Prostate gland (tissue), 2 donors: ENCODE results near the gene GADD45A. TPM values are rescaled to one million over a fixed set of nuclear protein-coding genes. Genes with fewer than 3 reads are reported as not detected.
A peak's percentile ranks its signal among the peaks of the same experiment; 100 is the strongest.

Experiments used
- DNase-seq: peaks from one replicate; pipeline ENCODE4 v3.0.0-alpha.2; 2019; ENCODE audit warnings: low spot score
- H3K27ac ChIP-seq, 2 donors: fragments of 200-600 bp; sonication (generic); 2 replicates each; pipeline ENCODE4 v1.5.1; 2017 to 2019
- H3K27me3 ChIP-seq: fragments of 200-600 bp; sonication (generic); replicated peaks from 2 replicates; pipeline ENCODE4 v1.5.1; 2019; ENCODE audit not compliant: insufficient read depth
- H3K36me3 ChIP-seq, 2 donors: fragments of 200-600 bp; sonication (generic); 1 replicate in 1 of 2; 2 replicates in 1 of 2; pipeline versions ENCODE4 v1.5.1 to v1.8.1; 2017 to 2019
- H3K4me1 ChIP-seq: fragments of 200-600 bp; sonication (generic); replicated peaks from 2 replicates; pipeline ENCODE4 v1.5.1; 2019
- H3K4me3 ChIP-seq, 2 donors: fragments of 200-600 bp; sonication (generic); 2 replicates each; pipeline ENCODE4 v1.5.1; 2017 to 2019
- H3K9me3 ChIP-seq: fragments of 200-600 bp; sonication (generic); 2 replicates; pipeline ENCODE4 v1.5.1; 2017
- POLR2A ChIP-seq: fragments of 450-650 bp; IDR thresholded peaks from one replicate; pipeline ENCODE4 v1.6.1; 2016; ENCODE audit warnings: antibody characterized with exemption, mild to moderate bottlenecking
- POLR2AphosphoS5 ChIP-seq: sonication (generic); formaldehyde crosslinking; IDR thresholded peaks from one replicate; pipeline ENCODE4 v1.6.1; 2017; ENCODE audit warnings: antibody characterized with exemption
- WGBS: methylation state at CpG from one replicate; pipeline ENCODE4 v1.1.5; 2018; 5-methylcytosine and 5-hydroxymethylcytosine counted together
- intact Hi-C: fragments of 100-400 bp; cut with DNase I; formaldehyde crosslinking; loops from one replicate; pipeline ENCODE4 v1.14.2; 2022
- total RNA-seq, 2 donors: library from RNA; depleted of rRNA; stranded (reverse); fragments of >200 nt; gene quantifications; one replicate each; pipeline ENCODE4 v1.1.0, GENCODE V29; 2016
- TF ChIP-seq, protein P1 (sequence below), 4 experiments: fragments of 200-600 bp in 2 of 4; fragments of 450-650 bp in 2 of 4; sonication (generic) in 2 of 4; IDR thresholded peaks; 1 replicate in 3 of 4; 2 replicates in 1 of 4; pipeline ENCODE4 v1.5.1; 2016 to 2019; ENCODE audit warnings: antibody characterized with exemption in 4 of 4, mild to moderate bottlenecking in 2 of 4, moderate library complexity in 2 of 4

GADD45A gene
- total RNA-seq, 2 donors from 2014 or later = 28.9 to 43.9 TPM

DNA sequence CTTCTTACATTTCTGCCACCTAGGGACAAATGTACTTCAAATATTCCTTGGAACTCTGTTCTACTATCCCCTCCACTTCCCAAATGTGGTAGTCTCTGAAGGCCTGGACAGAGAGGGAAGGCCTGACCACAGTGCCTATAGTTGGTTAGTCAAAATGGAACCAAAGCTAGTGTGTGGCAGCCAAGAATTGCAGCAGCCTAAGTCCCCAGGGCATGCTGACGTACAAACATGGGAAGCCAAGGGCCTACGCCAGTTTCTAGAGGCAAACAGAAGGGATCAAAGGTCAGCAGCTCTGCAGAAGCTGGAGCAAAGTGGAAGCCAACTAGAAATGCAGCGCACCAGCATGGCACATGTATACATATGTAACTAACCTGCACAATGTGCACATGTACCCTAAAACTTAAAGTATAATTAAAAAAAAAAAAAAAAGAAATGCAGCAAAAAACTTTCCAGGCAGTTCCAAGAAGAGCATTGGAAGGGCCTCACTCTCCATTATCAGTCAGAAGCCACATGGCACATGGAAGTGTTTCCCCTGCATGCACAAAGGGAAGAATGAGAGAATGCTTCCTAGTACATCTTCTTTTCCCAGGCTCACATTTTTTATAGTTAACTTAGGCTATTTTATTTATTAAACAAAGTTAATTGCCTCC is 39.4 kb upstream of the GADD45A start:
- TF ChIP-seq POLR2A (no peak), POLR2AphosphoS5 (no peak)
- TF ChIP-seq, protein P1, sequence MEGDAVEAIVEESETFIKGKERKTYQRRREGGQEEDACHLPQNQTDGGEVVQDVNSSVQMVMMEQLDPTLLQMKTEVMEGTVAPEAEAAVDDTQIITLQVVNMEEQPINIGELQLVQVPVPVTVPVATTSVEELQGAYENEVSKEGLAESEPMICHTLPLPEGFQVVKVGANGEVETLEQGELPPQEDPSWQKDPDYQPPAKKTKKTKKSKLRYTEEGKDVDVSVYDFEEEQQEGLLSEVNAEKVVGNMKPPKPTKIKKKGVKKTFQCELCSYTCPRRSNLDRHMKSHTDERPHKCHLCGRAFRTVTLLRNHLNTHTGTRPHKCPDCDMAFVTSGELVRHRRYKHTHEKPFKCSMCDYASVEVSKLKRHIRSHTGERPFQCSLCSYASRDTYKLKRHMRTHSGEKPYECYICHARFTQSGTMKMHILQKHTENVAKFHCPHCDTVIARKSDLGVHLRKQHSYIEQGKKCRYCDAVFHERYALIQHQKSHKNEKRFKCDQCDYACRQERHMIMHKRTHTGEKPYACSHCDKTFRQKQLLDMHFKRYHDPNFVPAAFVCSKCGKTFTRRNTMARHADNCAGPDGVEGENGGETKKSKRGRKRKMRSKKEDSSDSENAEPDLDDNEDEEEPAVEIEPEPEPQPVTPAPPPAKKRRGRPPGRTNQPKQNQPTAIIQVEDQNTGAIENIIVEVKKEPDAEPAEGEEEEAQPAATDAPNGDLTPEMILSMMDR (IDR thresholded peaks at IDR 0.05) = no peak
- Histone ChIP-seq H3K4me3 (no peak overlapping the region), H3K36me3 (no peaks in the 10 kb centered on the region), H3K4me1 (peaks cover 3% of the 10 kb centered on the region), H3K27me3 (no peaks in the 10 kb centered on the region), H3K27ac (no peak overlapping the region), H3K9me3 (no peaks in the 10 kb centered on the region)
- intact Hi-C loops = loop anchor here (5.0 kb wide), 1 partner anchor 37 kb away; no protein-coding TSS in a partner anchor
- no peak for DNase-seq
- WGBS = 67% methylated on average over 3 of the region's 3 CpGs

DNA sequence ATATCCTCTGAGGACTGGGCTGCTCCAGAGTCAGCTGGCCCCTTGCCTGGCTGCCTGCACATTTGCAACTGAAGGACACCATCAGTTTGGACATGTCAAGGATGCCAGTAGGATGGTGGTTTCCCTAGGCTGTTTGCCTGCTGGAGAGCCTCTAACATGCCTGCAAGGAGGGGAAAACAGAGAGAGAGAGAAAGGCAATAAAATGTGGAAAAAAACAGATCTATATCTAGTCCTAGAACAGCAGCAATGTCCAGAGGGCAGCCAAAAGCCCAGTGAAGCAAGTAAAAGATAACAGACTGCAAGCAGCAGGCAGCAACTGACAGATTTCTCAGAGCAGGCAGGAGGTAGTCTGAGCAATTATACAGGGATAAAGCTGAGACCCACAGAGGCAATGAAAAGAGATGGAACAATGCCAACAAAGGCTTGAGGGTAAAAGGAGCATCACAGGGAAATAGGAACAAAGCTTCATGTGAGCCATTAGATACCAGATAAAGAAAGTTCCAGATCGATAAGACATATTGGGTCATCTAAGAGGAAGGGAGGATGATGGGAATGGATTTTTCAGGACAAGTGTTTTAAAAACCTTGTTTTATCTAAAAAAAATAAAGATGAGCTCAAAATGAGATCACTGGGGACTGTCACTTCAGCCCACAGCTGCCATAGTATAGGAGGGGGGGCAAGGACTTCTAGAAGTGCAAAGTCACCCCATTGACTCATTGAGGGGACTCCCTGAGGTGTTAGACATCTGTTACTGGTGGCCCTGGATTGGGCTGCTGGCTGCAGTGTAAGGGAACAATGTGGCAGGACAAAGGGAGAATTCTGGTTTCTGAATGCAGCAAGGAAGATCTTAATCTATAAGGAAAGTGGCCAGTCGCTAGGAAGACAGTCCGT is 38.6 kb upstream of the GADD45A start:
- no peak overlapping the region for H3K4me3 ChIP-seq
- no peaks in the 10 kb centered on the region for H3K27me3 ChIP-seq
- H3K9me3 ChIP-seq = no peaks in the 10 kb centered on the region
- peaks cover 3% of the 10 kb centered on the region for H3K4me1 ChIP-seq
- peak; percentile 36 for DNase-seq
- intact Hi-C loops = loop anchor here (5.0 kb wide), 1 partner anchor 36 kb away; no protein-coding TSS in a partner anchor
- WGBS = 18% methylated on average over 3 of the region's 3 CpGs
- H3K27ac ChIP-seq = no peak overlapping the region
- H3K36me3 ChIP-seq = no peaks in the 10 kb centered on the region
- TF ChIP-seq POLR2AphosphoS5 = peak; percentile 50
- TF ChIP-seq, protein P1 (IDR thresholded peaks at IDR 0.05) = no peak
- TF ChIP-seq POLR2A = no peak

DNA sequence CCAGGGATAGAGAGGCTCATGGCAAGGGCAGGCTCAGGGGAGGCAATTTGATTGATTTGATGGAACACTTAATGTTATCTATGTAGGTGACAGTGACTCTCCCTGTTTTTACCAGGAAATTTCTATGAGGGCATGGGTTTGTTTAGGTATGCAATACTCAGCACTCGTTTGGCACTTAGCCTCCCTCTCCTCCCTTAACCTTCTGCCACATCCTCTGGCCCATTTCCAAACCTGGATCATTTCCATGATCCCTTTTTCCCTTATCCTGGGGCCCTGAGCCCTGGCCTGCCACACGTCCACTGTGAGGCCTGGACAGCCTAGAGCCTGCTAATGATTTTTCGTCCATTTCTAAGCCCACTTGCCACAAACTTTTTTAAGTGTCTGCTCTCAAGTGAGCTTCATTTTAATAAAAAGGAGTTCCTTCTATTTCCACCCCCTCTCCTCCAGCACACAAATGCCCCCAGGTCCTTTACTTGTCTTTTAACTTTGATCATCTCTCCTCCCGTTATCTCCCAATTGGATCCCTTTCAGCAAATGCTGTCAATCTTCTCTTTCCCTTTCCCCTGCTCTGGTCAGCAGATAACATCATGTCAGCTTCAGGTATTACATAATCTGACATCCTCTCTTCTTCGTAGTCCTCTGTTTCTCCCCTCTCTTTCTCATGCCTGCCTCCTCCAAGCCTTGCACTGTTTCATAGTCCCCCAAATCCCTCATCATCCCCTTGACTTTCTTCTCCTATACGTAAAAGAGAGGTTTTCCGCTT is 37.8 kb upstream of the GADD45A start:
- intact Hi-C loops = loop anchor here (5.0 kb wide), 1 partner anchor 35 kb away; no protein-coding TSS in a partner anchor
- H3K4me1 ChIP-seq = peaks cover 3% of the 10 kb centered on the region
- peak; percentile 13 for DNase-seq
- WGBS = 59% methylated on average over 7 of the region's 7 CpGs
- H3K9me3 ChIP-seq = no peaks in the 10 kb centered on the region
- H3K27ac ChIP-seq = no peak overlapping the region
- no peak overlapping the region for H3K4me3 ChIP-seq
- H3K27me3 ChIP-seq = no peaks in the 10 kb centered on the region
- H3K36me3 ChIP-seq = no peaks in the 10 kb centered on the region
- TF ChIP-seq, protein P1 (IDR thresholded peaks at IDR 0.05) = no peak
- TF ChIP-seq POLR2A = no peak

GRCh38 chr1:67647814-67648358 is 37.1 kb upstream of the GADD45A start:
- WGBS = 82% methylated on average over 3 of the region's 3 CpGs
- Histone ChIP-seq H3K4me1 (peaks cover 3% of the 10 kb centered on the region), H3K4me3 (no peak overlapping the region), H3K27me3 (no peaks in the 10 kb centered on the region), H3K9me3 (no peaks in the 10 kb centered on the region), H3K36me3 (no peaks in the 10 kb centered on the region), H3K27ac (no peak overlapping the region)
- intact Hi-C loops = loop anchor here (5.0 kb wide), 1 partner anchor 34 kb away; no protein-coding TSS in a partner anchor
- DNase-seq = no peak
- TF ChIP-seq, protein P1 (IDR thresholded peaks at IDR 0.05) = no peak
- TF ChIP-seq POLR2A (no peak), POLR2AphosphoS5 (no peak)
